ENCODE measurements around the gene RAX2. TPM values are rescaled to one million over a fixed set of nuclear protein-coding genes. Genes with fewer than 3 reads are reported as not detected.

The RAX2 gene
- not detected in 2 replicates for total RNA-seq
- polyA plus RNA-seq, result not detected in 2 replicates
- not detected in 2 replicates for polyA plus RNA-seq (2012)
- polyA minus RNA-seq (ENCODE audit: low replicate concordance), result not detected in 2 replicates

- no peaks in the 10 kb centered on the region for H3K27me3 ChIP-seq (ENCODE audit: control insufficient read depth, insufficient read depth, low read length)
- peaks cover under 1% of the 10 kb centered on the region for H3K36me3 ChIP-seq (ENCODE audit: control insufficient read depth, insufficient read depth, low read length)
- H3K27ac ChIP-seq (ENCODE audit: insufficient read depth, low read length), result no peak within 1 kb of the TSS
- no peak within 1 kb of the TSS for H3K4me3 ChIP-seq (replicated peaks in 1 of 4; ENCODE audit: control extremely low read depth in 1 of 4, insufficient read depth in 1 of 4, low read depth in 3 of 4, low read length in 4 of 4)
- no peak within 1 kb of the TSS for H3K9ac ChIP-seq (ENCODE audit: insufficient read depth, low read length)
- DNase-seq (ENCODE audit: low read depth in 2 of 2), result no peak
- no peak within 1 kb of the TSS for H3K4me2 ChIP-seq (ENCODE audit: extremely low read depth, insufficient read depth, low read length)
- no peaks in the 10 kb centered on the region for H3K4me1 ChIP-seq (ENCODE audit: control insufficient read depth, extremely low read depth, insufficient read depth, low read length)
- H3K79me2 ChIP-seq (ENCODE audit: control insufficient read depth, insufficient read depth, low read length), result no peaks in the 10 kb centered on the region
- TF ChIP-seq EZH2 (IDR thresholded peaks at IDR 0.05; ENCODE audit: low read length, missing control alignments), result no peak
- no peak for TF ChIP-seq CTCF (conservative IDR thresholded peaks at IDR 0.05 in 1 of 2, IDR thresholded peaks at IDR 0.05 in 1 of 2; ENCODE audit: low read depth in 1 of 2, low read length in 2 of 2)
- no peak within 1 kb of the TSS for H2AFZ ChIP-seq (ENCODE audit: low read length)
- H4K20me1 ChIP-seq (ENCODE audit: control insufficient read depth, extremely low read depth, insufficient read depth, low read length), result no peaks in the 10 kb centered on the region
- H3K9me3 ChIP-seq (ENCODE audit: control insufficient read depth, insufficient read depth, low read depth, low read length), result no peaks in the 10 kb centered on the region
These were observed at the start of gene RAX2 for GRCh38 chr19:3771906-3772455. TSS of gene RAX2 (minus strand) at chr19:3772228. CDS start at chr19:3771742, 486 bp downstream.

GRCh38 chr19:3821156-3821555 lies 49.1 kb upstream of the RAX2 start:
- H2AFZ ChIP-seq (ENCODE audit: low read length), result no peak overlapping the region
- no peak overlapping the region for H3K4me3 ChIP-seq (replicated peaks in 1 of 4; ENCODE audit: control extremely low read depth in 1 of 4, insufficient read depth in 1 of 4, low read depth in 3 of 4, low read length in 4 of 4)
- no peaks in the 10 kb centered on the region for H3K9me3 ChIP-seq (ENCODE audit: control insufficient read depth, insufficient read depth, low read depth, low read length)
- no peaks in the 10 kb centered on the region for H3K4me1 ChIP-seq (ENCODE audit: control insufficient read depth, extremely low read depth, insufficient read depth, low read length)
- no peak overlapping the region for H3K9ac ChIP-seq (ENCODE audit: insufficient read depth, low read length)
- no peaks in the 10 kb centered on the region for H4K20me1 ChIP-seq (ENCODE audit: control insufficient read depth, extremely low read depth, insufficient read depth, low read length)
- H3K36me3 ChIP-seq (ENCODE audit: control insufficient read depth, insufficient read depth, low read length), result no peaks in the 10 kb centered on the region
- no peak for DNase-seq (ENCODE audit: low read depth in 2 of 2)
- H3K4me2 ChIP-seq (ENCODE audit: extremely low read depth, insufficient read depth, low read length), result no peak overlapping the region
- H3K79me2 ChIP-seq (ENCODE audit: control insufficient read depth, insufficient read depth, low read length), result no peaks in the 10 kb centered on the region
- no peaks in the 10 kb centered on the region for H3K27me3 ChIP-seq (ENCODE audit: control insufficient read depth, insufficient read depth, low read length)
- no peak overlapping the region for H3K27ac ChIP-seq (ENCODE audit: insufficient read depth, low read length)
- TF ChIP-seq CTCF (conservative IDR thresholded peaks at IDR 0.05 in 1 of 2, IDR thresholded peaks at IDR 0.05 in 1 of 2; ENCODE audit: low read depth in 1 of 2, low read length in 2 of 2), result no peak
- no peak for TF ChIP-seq EZH2 (IDR thresholded peaks at IDR 0.05; ENCODE audit: low read length, missing control alignments)

GRCh38 chr19:3819989-3820388 lies 48.0 kb upstream of the RAX2 start:
- Histone ChIP-seq H3K4me1 (ENCODE audit: control insufficient read depth, extremely low read depth, insufficient read depth, low read length) (no peaks in the 10 kb centered on the region), H3K9ac (ENCODE audit: insufficient read depth, low read length) (no peak overlapping the region), H3K4me2 (ENCODE audit: extremely low read depth, insufficient read depth, low read length) (no peak overlapping the region), H3K4me3 (replicated peaks in 1 of 4; ENCODE audit: control extremely low read depth in 1 of 4, insufficient read depth in 1 of 4, low read depth in 3 of 4, low read length in 4 of 4) (no peak overlapping the region), H2AFZ (ENCODE audit: low read length) (no peak overlapping the region), H3K27me3 (ENCODE audit: control insufficient read depth, insufficient read depth, low read length) (no peaks in the 10 kb centered on the region), H3K9me3 (ENCODE audit: control insufficient read depth, insufficient read depth, low read depth, low read length) (no peaks in the 10 kb centered on the region), H4K20me1 (ENCODE audit: control insufficient read depth, extremely low read depth, insufficient read depth, low read length) (no peaks in the 10 kb centered on the region), H3K79me2 (ENCODE audit: control insufficient read depth, insufficient read depth, low read length) (no peaks in the 10 kb centered on the region), H3K27ac (ENCODE audit: insufficient read depth, low read length) (no peak overlapping the region), H3K36me3 (ENCODE audit: control insufficient read depth, insufficient read depth, low read length) (no peaks in the 10 kb centered on the region)
- TF ChIP-seq EZH2 (IDR thresholded peaks at IDR 0.05; ENCODE audit: low read length, missing control alignments) (no peak), CTCF (conservative IDR thresholded peaks at IDR 0.05 in 1 of 2, IDR thresholded peaks at IDR 0.05 in 1 of 2; ENCODE audit: low read depth in 1 of 2, low read length in 2 of 2) (no peak)
- no peak for DNase-seq (ENCODE audit: low read depth in 2 of 2)

All from fibroblast of lung (primary cell).